Loucy (cell line): ENCODE results near the gene RASGEF1B.

Experiments used
- H2AFZ ChIP-seq: fragments of 200-600 bp; sonication (generic); 2 replicates; pipeline ENCODE4 v1.6.0; 2016; ENCODE audit warnings: antibody characterized with exemption, mild to moderate bottlenecking, low read length, moderate library complexity
- H3F3A ChIP-seq: fragments of 200-600 bp; 2 replicates; pipeline ENCODE4 v1.6.0; 2016; ENCODE audit warnings: antibody characterized with exemption, low read depth, mild to moderate bottlenecking
- H3K27me3 ChIP-seq: fragments of 200-600 bp; sonication (generic); 2 replicates; pipeline ENCODE4 v1.6.1; 2014; ENCODE audit warnings: low read length, mild to moderate bottlenecking; ENCODE audit not compliant: insufficient read depth, poor library complexity, severe bottlenecking
- H3K36me3 ChIP-seq: fragments of 200-600 bp; sonication (generic); 2 replicates; pipeline ENCODE4 v1.6.1; 2016; ENCODE audit warnings: low read length; ENCODE audit not compliant: insufficient read depth
- H3K4me1 ChIP-seq: fragments of 200-600 bp; sonication (generic); 2 replicates; pipeline ENCODE4 v1.5.1; 2014; ENCODE audit warnings: low read length, mild to moderate bottlenecking; ENCODE audit not compliant: insufficient read depth, poor library complexity, severe bottlenecking
- H3K4me2 ChIP-seq: fragments of 200-600 bp; sonication (generic); 2 replicates; pipeline ENCODE4 v1.6.0; 2014; ENCODE audit warnings: antibody characterized with exemption, low read length, low read depth, mild to moderate bottlenecking; ENCODE audit not compliant: poor library complexity, severe bottlenecking
- H3K4me3 ChIP-seq: fragments of 200-600 bp; sonication (generic); 2 replicates; pipeline ENCODE4 v1.5.1; 2014; ENCODE audit warnings: low read length, mild to moderate bottlenecking, mixed read lengths; ENCODE audit not compliant: poor library complexity, severe bottlenecking
- H3K79me2 ChIP-seq: fragments of 200-600 bp; sonication (generic); 2 replicates; pipeline ENCODE4 v1.6.1; 2014; ENCODE audit warnings: low read length; ENCODE audit not compliant: insufficient read depth
- H3K9ac ChIP-seq: fragments of 200-600 bp; sonication (generic); 2 replicates; pipeline ENCODE4 v1.6.0; 2014; ENCODE audit warnings: mild to moderate bottlenecking, low read depth, low read length, moderate library complexity; ENCODE audit not compliant: poor library complexity, severe bottlenecking
- H3K9me2 ChIP-seq: fragments of 200-600 bp; sonication (generic); replicated peaks from 2 replicates; pipeline ENCODE4 v1.6.1; 2016; ENCODE audit warnings: low read depth, low read length, mixed read lengths
- H3K9me3 ChIP-seq: fragments of 200-600 bp; sonication (generic); 2 replicates; pipeline ENCODE4 v1.6.1; 2014; ENCODE audit warnings: mild to moderate bottlenecking, antibody characterized with exemption, low read length, low read depth; ENCODE audit not compliant: insufficient read depth
- H4K20me1 ChIP-seq: fragments of 200-600 bp; sonication (generic); 2 replicates; pipeline ENCODE4 v1.6.0; 2014; ENCODE audit warnings: antibody characterized with exemption, low read length, mild to moderate bottlenecking; ENCODE audit not compliant: insufficient read depth, poor library complexity, severe bottlenecking
- CTCF ChIP-seq: fragments of 200-600 bp; sonication (generic); conservative IDR thresholded peaks from 2 replicates; pipeline ENCODE4 v1.5.1; 2014; ENCODE audit warnings: mild to moderate bottlenecking, antibody characterized with exemption, low read length
- EZH2phosphoT487 ChIP-seq: fragments of 200-600 bp; IDR thresholded peaks from 2 replicates; pipeline ENCODE4 v1.6.1; 2018; ENCODE audit warnings: antibody characterized with exemption, mild to moderate bottlenecking, moderate library complexity, borderline replicate concordance

Gene RASGEF1B

GRCh38 chr4:81424336-81424735 is 47.4 kb downstream of the RASGEF1B start:
- Histone ChIP-seq H3K36me3 (no peaks in the 10 kb centered on the region), H3K9me2 (no peaks in the 10 kb centered on the region), H3K4me1 (peaks cover 15% of the 10 kb centered on the region), H3F3A (no peaks in the 10 kb centered on the region), H3K9me3 (no peaks in the 10 kb centered on the region), H3K4me3 (no peak overlapping the region), H2AFZ (no peak overlapping the region), H3K9ac (no peak overlapping the region), H3K79me2 (no peaks in the 10 kb centered on the region), H3K4me2 (no peak overlapping the region), H4K20me1 (no peaks in the 10 kb centered on the region), H3K27me3 (no peaks in the 10 kb centered on the region)
- TF ChIP-seq CTCF (no peak), EZH2phosphoT487 (no peak)

GRCh38 chr4:81422595-81422994 is 49.1 kb downstream of the RASGEF1B start:
- no peaks in the 10 kb centered on the region for H3K27me3 ChIP-seq
- no peaks in the 10 kb centered on the region for H4K20me1 ChIP-seq
- no peaks in the 10 kb centered on the region for H3K9me2 ChIP-seq
- H3K4me3 ChIP-seq = no peak overlapping the region
- H2AFZ ChIP-seq = no peak overlapping the region
- H3F3A ChIP-seq = no peaks in the 10 kb centered on the region
- H3K4me2 ChIP-seq = no peak overlapping the region
- TF ChIP-seq EZH2phosphoT487 = no peak
- no peak for TF ChIP-seq CTCF
- H3K9ac ChIP-seq = no peak overlapping the region
- no peaks in the 10 kb centered on the region for H3K79me2 ChIP-seq
- H3K36me3 ChIP-seq = no peaks in the 10 kb centered on the region
- no peaks in the 10 kb centered on the region for H3K9me3 ChIP-seq
- H3K4me1 ChIP-seq = peaks cover 11% of the 10 kb centered on the region

- H3K9me2 ChIP-seq = no peaks in the 10 kb centered on the region
- TF ChIP-seq CTCF = no peak
- no peaks in the 10 kb centered on the region for H3K36me3 ChIP-seq
- H3K27me3 ChIP-seq = no peaks in the 10 kb centered on the region
- H3K79me2 ChIP-seq = no peaks in the 10 kb centered on the region
- H3K9ac ChIP-seq = no peak overlapping the region
- H3F3A ChIP-seq = no peaks in the 10 kb centered on the region
- H3K4me1 ChIP-seq = peaks cover 9% of the 10 kb centered on the region
- H2AFZ ChIP-seq = no peak overlapping the region
- H3K4me2 ChIP-seq = no peak overlapping the region
- H3K4me3 ChIP-seq = no peak overlapping the region
- no peaks in the 10 kb centered on the region for H4K20me1 ChIP-seq
- H3K9me3 ChIP-seq = no peaks in the 10 kb centered on the region
Measured at GRCh38 chr4:81421346-81422218, 50.1 kb downstream of the RASGEF1B start.
